Neural crest cell (in vitro differentiated cells): ENCODE measurements around the gene PMFBP1. TPM values are rescaled to one million over a fixed set of nuclear protein-coding genes. Genes with fewer than 3 reads are reported as not detected.

ENCODE experiments used
- DNase-seq: peaks from one replicate; pipeline ENCODE4 v3.0.0; 2021; ENCODE audit warnings: low read depth, mixed read lengths, low spot score
- H3K27ac Mint-ChIP-seq: one replicate; pipeline ENCODE4 v1.8.0; 2021; ENCODE audit warnings: mild to moderate bottlenecking, mixed read lengths; ENCODE audit not compliant: unreplicated experiment
- H3K27me3 Mint-ChIP-seq: 2 replicates; pipeline ENCODE4 v1.8.0; 2021; ENCODE audit warnings: low read depth, mild to moderate bottlenecking, mixed read lengths
- H3K36me3 Mint-ChIP-seq: 2 replicates; pipeline ENCODE4 v1.8.0; 2021; ENCODE audit warnings: low read depth, mild to moderate bottlenecking, mixed read lengths
- H3K4me1 Mint-ChIP-seq: 2 replicates; pipeline ENCODE4 v1.8.0; 2021; ENCODE audit warnings: mixed read lengths
- H3K4me3 Mint-ChIP-seq: one replicate; pipeline ENCODE4 v1.8.0; 2021; ENCODE audit warnings: mild to moderate bottlenecking, mixed read lengths
- H3K9me3 Mint-ChIP-seq: 2 replicates; pipeline ENCODE4 v1.8.0; 2021; ENCODE audit warnings: mixed read lengths
- CTCF ChIP-seq: fragments of 200-600 bp; sonication (generic); conservative IDR thresholded peaks from 2 replicates; pipeline ENCODE4 v1.5.0; 2021; ENCODE audit warnings: antibody characterized with exemption, mild to moderate bottlenecking
- long read RNA-seq: library from polyadenylated mRNA; unstranded; transcript quantifications from one replicate; pipeline ENCODE4 v2.0.0, GENCODE V29; 2020
- total RNA-seq: library from RNA; stranded (reverse); gene quantifications from 2 replicates; pipeline ENCODE4 v1.2.1, GENCODE V29; 2021

Gene PMFBP1
- 4.0 and 5.2 TPM in 2 replicates for total RNA-seq
- long read RNA-seq, result 0 reads

GRCh38 chr16:72172105-72173034 is at the start of gene PMFBP1:
TSS of gene PMFBP1 (minus strand) at chr16:72172155. CDS start at chr16:72171208, 947 bp downstream.
- no peak for DNase-seq
- Mint-ChIP-seq H3K9me3 (peaks cover 12% of the 10 kb centered on the region), H3K4me1 (peaks cover 3% of the 10 kb centered on the region), H3K27me3 (no peaks in the 10 kb centered on the region), H3K4me3 (no peak within 1 kb of the TSS), H3K36me3 (no peaks in the 10 kb centered on the region), H3K27ac (no peak within 1 kb of the TSS)
- TF ChIP-seq CTCF, result no peak

GRCh38 chr16:72221630-72222024 is 49.7 kb upstream of the PMFBP1 start:
- Mint-ChIP-seq H3K27ac (no peak overlapping the region), H3K4me3 (no peak overlapping the region), H3K9me3 (no peaks in the 10 kb centered on the region), H3K36me3 (no peaks in the 10 kb centered on the region), H3K4me1 (no peaks in the 10 kb centered on the region), H3K27me3 (no peaks in the 10 kb centered on the region)
- no peak for TF ChIP-seq CTCF
- no peak for DNase-seq

DNA sequence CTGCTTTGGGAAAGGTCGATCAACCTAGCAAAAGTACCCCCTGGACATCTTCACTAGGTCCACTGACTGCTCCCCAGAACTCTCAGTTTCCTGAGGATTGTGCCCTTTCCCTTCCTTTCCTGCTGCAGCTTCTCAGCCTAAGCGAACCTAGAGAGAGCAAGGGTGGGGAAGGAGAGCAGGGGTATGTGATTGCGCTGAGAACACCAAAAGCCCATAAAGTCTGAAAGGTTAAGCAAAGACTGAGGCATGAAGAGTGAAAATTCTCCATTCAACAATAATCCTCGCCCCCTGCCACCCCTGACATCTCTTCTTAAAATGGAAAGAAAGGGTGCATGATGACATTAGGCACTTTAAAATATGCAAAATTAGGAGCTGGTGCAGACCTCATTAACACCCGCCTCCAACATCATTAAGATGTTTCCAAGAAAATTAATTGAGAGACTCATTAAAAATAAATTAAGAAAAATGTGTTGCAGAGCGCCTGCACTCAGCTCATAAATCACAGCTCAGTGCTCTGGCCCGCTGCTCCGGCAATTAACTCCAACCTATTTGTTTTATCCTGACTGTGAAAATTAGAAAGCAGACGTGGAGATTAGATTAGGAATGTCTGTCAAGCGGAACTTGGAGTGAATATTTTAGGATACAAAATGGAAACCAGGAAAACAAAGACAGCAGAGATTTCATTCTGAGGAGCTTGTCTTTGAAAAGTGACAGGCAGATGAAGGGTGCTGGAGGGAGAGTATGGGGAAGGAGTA is 49.1 kb upstream of the PMFBP1 start:
- Mint-ChIP-seq H3K27me3 (no peaks in the 10 kb centered on the region), H3K27ac (no peak overlapping the region), H3K36me3 (no peaks in the 10 kb centered on the region), H3K9me3 (no peaks in the 10 kb centered on the region), H3K4me1 (no peaks in the 10 kb centered on the region), H3K4me3 (no peak overlapping the region)
- DNase-seq, result no peak
- no peak for TF ChIP-seq CTCF

DNA sequence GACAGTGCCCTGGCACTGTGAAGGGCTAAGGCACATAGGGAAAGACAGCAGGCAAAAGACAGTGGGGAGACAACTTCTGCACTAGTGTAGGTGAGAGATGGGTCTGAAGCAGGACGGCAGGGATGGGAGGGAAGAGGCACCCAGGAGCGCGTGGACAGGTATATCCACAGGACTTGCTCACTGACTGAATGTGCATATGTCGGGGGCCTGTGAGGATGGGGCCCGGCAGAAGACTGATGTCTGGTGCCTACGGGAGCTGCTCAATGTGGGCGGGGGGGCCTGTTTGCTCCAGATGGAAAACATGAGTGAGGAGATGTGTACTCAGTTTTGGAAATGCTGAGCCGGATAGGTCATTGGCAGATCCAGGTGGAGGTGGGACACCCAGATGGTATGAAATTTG is 47.3 kb upstream of the PMFBP1 start:
- H3K36me3 Mint-ChIP-seq, result peaks cover 11% of the 10 kb centered on the region
- no peak for DNase-seq
- H3K27me3 Mint-ChIP-seq, result no peaks in the 10 kb centered on the region
- TF ChIP-seq CTCF, result no peak
- H3K4me3 Mint-ChIP-seq, result no peak overlapping the region
- peaks cover 15% of the 10 kb centered on the region for H3K9me3 Mint-ChIP-seq
- no peak overlapping the region for H3K27ac Mint-ChIP-seq
- H3K4me1 Mint-ChIP-seq, result no peaks in the 10 kb centered on the region

DNA sequence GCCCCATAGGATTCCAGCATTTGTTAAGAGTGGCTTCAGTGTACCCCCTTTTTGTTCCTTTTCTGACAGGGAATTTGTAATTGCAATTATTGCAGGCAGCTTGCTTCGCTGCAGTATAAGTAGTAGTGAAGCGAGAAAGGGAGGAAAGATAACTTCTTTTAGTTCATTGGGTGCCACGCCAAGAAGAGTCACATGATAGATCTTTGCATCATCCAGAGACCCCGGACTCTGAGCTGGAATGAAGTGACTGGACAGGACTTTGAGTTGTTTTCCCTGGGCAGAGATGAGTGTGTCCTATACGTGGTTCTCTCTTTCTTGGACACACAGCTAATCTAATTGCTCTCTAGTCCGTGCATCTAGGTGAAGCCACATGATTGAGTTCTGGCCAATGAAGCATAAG is 44.8 kb upstream of the PMFBP1 start:
- no peak for DNase-seq
- Mint-ChIP-seq H3K4me1 (no peaks in the 10 kb centered on the region), H3K4me3 (no peak overlapping the region), H3K36me3 (peaks cover 13% of the 10 kb centered on the region), H3K27me3 (no peaks in the 10 kb centered on the region), H3K27ac (no peak overlapping the region), H3K9me3 (peaks cover 15% of the 10 kb centered on the region)
- TF ChIP-seq CTCF, result no peak
